ENCODE data around the gene DUOX2. TPM values are rescaled to one million over a fixed set of nuclear protein-coding genes. Genes with fewer than 3 reads are reported as not detected.

DUOX2 gene
- polyA plus RNA-seq, 1 donor from 2014 or later, result not detected

- H3K79me2 ChIP-seq (replicated peaks; ENCODE audit: insufficient read depth, low read length), result no peaks in the 10 kb centered on the region
- H2AFZ ChIP-seq (ENCODE audit: low read depth, low read length), result no peak overlapping the region
- H3K36me3 ChIP-seq (ENCODE audit: insufficient read depth, low read length), result no peaks in the 10 kb centered on the region
- H4K20me1 ChIP-seq (ENCODE audit: insufficient read depth), result no peaks in the 10 kb centered on the region
- no peak overlapping the region for H3K4me2 ChIP-seq (ENCODE audit: low read length)
- no peak for TF ChIP-seq MXI1 (conservative IDR thresholded peaks at IDR 0.05; ENCODE audit: poor library complexity, severe bottlenecking)
- no peak for TF ChIP-seq CTCF (IDR thresholded peaks at IDR 0.05; ENCODE audit: poor library complexity, severe bottlenecking)
- no peak for TF ChIP-seq REST (IDR thresholded peaks at IDR 0.05; ENCODE audit: borderline replicate concordance)
- no peak for TF ChIP-seq EZH2 (IDR thresholded peaks at IDR 0.05; ENCODE audit: borderline replicate concordance, insufficient read depth, low read length, poor library complexity, severe bottlenecking)
- TF ChIP-seq SMC3 (conservative IDR thresholded peaks at IDR 0.05; ENCODE audit: poor library complexity), result no peak
- TF ChIP-seq EP300 (conservative IDR thresholded peaks at IDR 0.05; ENCODE audit: poor library complexity, severe bottlenecking), result no peak
- no peak for TF ChIP-seq TAF1 (IDR thresholded peaks at IDR 0.05; ENCODE audit: low read depth)
- no peak for TF ChIP-seq POLR2AphosphoS5 (IDR thresholded peaks at IDR 0.05)
- TF ChIP-seq RAD21 (conservative IDR thresholded peaks at IDR 0.05), result no peak
- no peak overlapping the region for H3K9ac ChIP-seq (ENCODE audit: low read length)
- H3K27me3 ChIP-seq (ENCODE audit: insufficient read depth, low read depth, low read length), result peaks cover 59% of the 10 kb centered on the region
- H3K4me3 ChIP-seq (ENCODE audit: low read length), result no peak overlapping the region
- no peak overlapping the region for H3K27ac ChIP-seq (ENCODE audit: low read length)
- H3K9me2 ChIP-seq (ENCODE audit: insufficient read depth, low read length), result no peaks in the 10 kb centered on the region
- H3K9me3 ChIP-seq (ENCODE audit: low read length), result no peaks in the 10 kb centered on the region
- H3F3A ChIP-seq (ENCODE audit: insufficient read depth, low read length, poor library complexity, severe bottlenecking), result no peaks in the 10 kb centered on the region
Measured at GRCh38 chr15:45121020-45121419, 7.0 kb upstream of the DUOX2 start.

GRCh38 chr15:45120081-45120972 is 6.4 kb upstream of the DUOX2 start:
- H3F3A ChIP-seq (ENCODE audit: insufficient read depth, low read length, poor library complexity, severe bottlenecking), result no peaks in the 10 kb centered on the region
- no peaks in the 10 kb centered on the region for H3K79me2 ChIP-seq (replicated peaks; ENCODE audit: insufficient read depth, low read length)
- no peak overlapping the region for H3K4me3 ChIP-seq (ENCODE audit: low read length)
- no peaks in the 10 kb centered on the region for H3K9me3 ChIP-seq (ENCODE audit: low read length)
- H3K9me2 ChIP-seq (ENCODE audit: insufficient read depth, low read length), result no peaks in the 10 kb centered on the region
- no peak overlapping the region for H3K27ac ChIP-seq (ENCODE audit: low read length)
- no peaks in the 10 kb centered on the region for H4K20me1 ChIP-seq (ENCODE audit: insufficient read depth)
- no peak overlapping the region for H3K4me2 ChIP-seq (ENCODE audit: low read length)
- H2AFZ ChIP-seq (ENCODE audit: low read depth, low read length), result no peak overlapping the region
- no peaks in the 10 kb centered on the region for H3K36me3 ChIP-seq (ENCODE audit: insufficient read depth, low read length)
- H3K27me3 ChIP-seq (ENCODE audit: insufficient read depth, low read depth, low read length), result peaks cover 59% of the 10 kb centered on the region
- TF ChIP-seq POLR2AphosphoS5 (IDR thresholded peaks at IDR 0.05) (no peak), EP300 (conservative IDR thresholded peaks at IDR 0.05; ENCODE audit: poor library complexity, severe bottlenecking) (no peak), TAF1 (IDR thresholded peaks at IDR 0.05; ENCODE audit: low read depth) (no peak), RAD21 (conservative IDR thresholded peaks at IDR 0.05) (no peak)
- H3K9ac ChIP-seq (ENCODE audit: low read length), result no peak overlapping the region
